ENCODE data around the gene CPTP. TPM values are rescaled to one million over a fixed set of nuclear protein-coding genes. Genes with fewer than 3 reads are reported as not detected.

CPTP gene
- total and polyA plus RNA-seq, 2 of the 13 experiments (the other 11 are each of a cell fraction or from before 2014, with no cell fraction given), result 5.5 to 9.3 TPM

DNA sequence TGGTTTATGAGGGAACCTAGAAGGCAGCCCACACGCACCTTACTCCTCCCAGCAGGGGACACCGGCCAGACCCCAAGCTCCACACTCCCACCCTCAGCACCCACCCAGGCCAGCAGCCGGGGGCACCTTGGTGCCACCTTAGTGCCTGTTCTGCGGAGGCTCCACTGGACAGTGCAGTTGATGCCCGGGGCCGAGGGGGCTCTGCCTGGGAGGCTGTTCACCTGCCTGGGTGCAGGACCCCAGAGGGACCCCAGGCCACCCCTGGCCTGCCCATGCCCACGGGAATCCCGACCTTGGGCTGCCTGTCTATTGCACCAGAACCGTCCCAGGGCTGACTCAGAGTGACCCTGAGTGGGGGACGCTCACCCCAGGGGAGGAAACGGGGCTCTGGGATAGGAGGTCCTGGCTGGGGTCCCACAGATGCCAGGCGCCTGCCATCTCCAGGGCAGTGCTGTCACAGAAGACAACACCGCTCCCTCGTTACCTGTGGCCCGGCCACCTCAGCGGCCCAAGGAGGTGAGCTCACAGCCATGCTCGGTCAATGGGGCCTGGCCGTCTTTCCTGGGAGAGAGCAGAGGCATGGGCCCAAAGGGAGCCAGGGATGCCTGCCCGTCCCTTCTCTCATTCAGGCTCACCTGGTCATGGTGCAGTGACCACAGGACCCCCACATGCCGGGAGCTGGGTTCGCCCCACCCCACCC lies 43.7 kb upstream of the CPTP start (continued):
- TF ChIP-seq, protein P1, sequence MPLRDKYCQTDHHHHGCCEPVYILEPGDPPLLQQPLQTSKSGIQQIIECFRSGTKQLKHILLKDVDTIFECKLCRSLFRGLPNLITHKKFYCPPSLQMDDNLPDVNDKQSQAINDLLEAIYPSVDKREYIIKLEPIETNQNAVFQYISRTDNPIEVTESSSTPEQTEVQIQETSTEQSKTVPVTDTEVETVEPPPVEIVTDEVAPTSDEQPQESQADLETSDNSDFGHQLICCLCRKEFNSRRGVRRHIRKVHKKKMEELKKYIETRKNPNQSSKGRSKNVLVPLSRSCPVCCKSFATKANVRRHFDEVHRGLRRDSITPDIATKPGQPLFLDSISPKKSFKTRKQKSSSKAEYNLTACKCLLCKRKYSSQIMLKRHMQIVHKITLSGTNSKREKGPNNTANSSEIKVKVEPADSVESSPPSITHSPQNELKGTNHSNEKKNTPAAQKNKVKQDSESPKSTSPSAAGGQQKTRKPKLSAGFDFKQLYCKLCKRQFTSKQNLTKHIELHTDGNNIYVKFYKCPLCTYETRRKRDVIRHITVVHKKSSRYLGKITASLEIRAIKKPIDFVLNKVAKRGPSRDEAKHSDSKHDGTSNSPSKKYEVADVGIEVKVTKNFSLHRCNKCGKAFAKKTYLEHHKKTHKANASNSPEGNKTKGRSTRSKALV (CRISPR knock-in tag; IDR thresholded peaks at IDR 0.05), result no peak
- TF ChIP-seq CC2D1A (CRISPR knock-in tag; IDR thresholded peaks at IDR 0.05) (0 out of 2 replicates have a peak, but pooled peaks have one; percentile 26), SOX6 (IDR thresholded peaks at IDR 0.05) (no peak), SOX6 (CRISPR knock-in tag; IDR thresholded peaks at IDR 0.05) (no peak), CHD2 (IDR thresholded peaks at IDR 0.05; ENCODE audit: low read depth, low read length) (no peak), ZFAT (CRISPR knock-in tag; conservative IDR thresholded peaks at IDR 0.05) (no peak), MED1 (CRISPR knock-in tag; IDR thresholded peaks at IDR 0.05) (no peak), NFKB2 (CRISPR knock-in tag; IDR thresholded peaks at IDR 0.05; ENCODE audit: borderline replicate concordance) (peak; percentile 20; the same call in 1 of the 2 replicates), ZNF780A (CRISPR knock-in tag; IDR thresholded peaks at IDR 0.05) (no peak), EED (CRISPR knock-in tag; IDR thresholded peaks at IDR 0.05) (no peak), HNRNPL (IDR thresholded peaks at IDR 0.05; ENCODE audit: low read depth, low read length) (peak; percentile 37; the same call in 1 of the 2 replicates), SMAD3 (CRISPR knock-in tag; IDR thresholded peaks at IDR 0.05) (no peak), SMC3 (IDR thresholded peaks at IDR 0.05; ENCODE audit: low read length) (no peak), ZNF136 (CRISPR knock-in tag; IDR thresholded peaks at IDR 0.05; ENCODE audit: low read depth) (no peak)
- TF ChIP-seq, protein P2, sequence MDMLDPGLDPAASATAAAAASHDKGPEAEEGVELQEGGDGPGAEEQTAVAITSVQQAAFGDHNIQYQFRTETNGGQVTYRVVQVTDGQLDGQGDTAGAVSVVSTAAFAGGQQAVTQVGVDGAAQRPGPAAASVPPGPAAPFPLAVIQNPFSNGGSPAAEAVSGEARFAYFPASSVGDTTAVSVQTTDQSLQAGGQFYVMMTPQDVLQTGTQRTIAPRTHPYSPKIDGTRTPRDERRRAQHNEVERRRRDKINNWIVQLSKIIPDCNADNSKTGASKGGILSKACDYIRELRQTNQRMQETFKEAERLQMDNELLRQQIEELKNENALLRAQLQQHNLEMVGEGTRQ (IDR thresholded peaks at IDR 0.05; ENCODE audit: low read depth, low read length), result no peak
- TF ChIP-seq, protein P2 (CRISPR knock-in tag; IDR thresholded peaks at IDR 0.05; ENCODE audit: borderline replicate concordance), result no peak
- TF ChIP-seq, protein P3, sequence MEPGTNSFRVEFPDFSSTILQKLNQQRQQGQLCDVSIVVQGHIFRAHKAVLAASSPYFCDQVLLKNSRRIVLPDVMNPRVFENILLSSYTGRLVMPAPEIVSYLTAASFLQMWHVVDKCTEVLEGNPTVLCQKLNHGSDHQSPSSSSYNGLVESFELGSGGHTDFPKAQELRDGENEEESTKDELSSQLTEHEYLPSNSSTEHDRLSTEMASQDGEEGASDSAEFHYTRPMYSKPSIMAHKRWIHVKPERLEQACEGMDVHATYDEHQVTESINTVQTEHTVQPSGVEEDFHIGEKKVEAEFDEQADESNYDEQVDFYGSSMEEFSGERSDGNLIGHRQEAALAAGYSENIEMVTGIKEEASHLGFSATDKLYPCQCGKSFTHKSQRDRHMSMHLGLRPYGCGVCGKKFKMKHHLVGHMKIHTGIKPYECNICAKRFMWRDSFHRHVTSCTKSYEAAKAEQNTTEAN (CRISPR knock-in tag; conservative IDR thresholded peaks at IDR 0.05), result no peak
- TF ChIP-seq, protein P4, sequence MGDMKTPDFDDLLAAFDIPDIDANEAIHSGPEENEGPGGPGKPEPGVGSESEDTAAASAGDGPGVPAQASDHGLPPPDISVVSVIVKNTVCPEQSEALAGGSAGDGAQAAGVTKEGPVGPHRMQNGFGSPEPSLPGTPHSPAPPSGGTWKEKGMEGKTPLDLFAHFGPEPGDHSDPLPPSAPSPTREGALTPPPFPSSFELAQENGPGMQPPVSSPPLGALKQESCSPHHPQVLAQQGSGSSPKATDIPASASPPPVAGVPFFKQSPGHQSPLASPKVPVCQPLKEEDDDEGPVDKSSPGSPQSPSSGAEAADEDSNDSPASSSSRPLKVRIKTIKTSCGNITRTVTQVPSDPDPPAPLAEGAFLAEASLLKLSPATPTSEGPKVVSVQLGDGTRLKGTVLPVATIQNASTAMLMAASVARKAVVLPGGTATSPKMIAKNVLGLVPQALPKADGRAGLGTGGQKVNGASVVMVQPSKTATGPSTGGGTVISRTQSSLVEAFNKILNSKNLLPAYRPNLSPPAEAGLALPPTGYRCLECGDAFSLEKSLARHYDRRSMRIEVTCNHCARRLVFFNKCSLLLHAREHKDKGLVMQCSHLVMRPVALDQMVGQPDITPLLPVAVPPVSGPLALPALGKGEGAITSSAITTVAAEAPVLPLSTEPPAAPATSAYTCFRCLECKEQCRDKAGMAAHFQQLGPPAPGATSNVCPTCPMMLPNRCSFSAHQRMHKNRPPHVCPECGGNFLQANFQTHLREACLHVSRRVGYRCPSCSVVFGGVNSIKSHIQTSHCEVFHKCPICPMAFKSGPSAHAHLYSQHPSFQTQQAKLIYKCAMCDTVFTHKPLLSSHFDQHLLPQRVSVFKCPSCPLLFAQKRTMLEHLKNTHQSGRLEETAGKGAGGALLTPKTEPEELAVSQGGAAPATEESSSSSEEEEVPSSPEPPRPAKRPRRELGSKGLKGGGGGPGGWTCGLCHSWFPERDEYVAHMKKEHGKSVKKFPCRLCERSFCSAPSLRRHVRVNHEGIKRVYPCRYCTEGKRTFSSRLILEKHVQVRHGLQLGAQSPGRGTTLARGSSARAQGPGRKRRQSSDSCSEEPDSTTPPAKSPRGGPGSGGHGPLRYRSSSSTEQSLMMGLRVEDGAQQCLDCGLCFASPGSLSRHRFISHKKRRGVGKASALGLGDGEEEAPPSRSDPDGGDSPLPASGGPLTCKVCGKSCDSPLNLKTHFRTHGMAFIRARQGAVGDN (CRISPR knock-in tag; IDR thresholded peaks at IDR 0.05), result no peak
- TF ChIP-seq, protein P5, sequence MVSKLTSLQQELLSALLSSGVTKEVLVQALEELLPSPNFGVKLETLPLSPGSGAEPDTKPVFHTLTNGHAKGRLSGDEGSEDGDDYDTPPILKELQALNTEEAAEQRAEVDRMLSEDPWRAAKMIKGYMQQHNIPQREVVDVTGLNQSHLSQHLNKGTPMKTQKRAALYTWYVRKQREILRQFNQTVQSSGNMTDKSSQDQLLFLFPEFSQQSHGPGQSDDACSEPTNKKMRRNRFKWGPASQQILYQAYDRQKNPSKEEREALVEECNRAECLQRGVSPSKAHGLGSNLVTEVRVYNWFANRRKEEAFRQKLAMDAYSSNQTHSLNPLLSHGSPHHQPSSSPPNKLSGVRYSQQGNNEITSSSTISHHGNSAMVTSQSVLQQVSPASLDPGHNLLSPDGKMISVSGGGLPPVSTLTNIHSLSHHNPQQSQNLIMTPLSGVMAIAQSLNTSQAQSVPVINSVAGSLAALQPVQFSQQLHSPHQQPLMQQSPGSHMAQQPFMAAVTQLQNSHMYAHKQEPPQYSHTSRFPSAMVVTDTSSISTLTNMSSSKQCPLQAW (CRISPR knock-in tag; IDR thresholded peaks at IDR 0.05), result no peak
